CD4-positive, alpha-beta T cell treated with Interleukin-4 for 4 hours (primary cell): ENCODE measurements around the gene ANKRD13D.
"Not testable (repeated sequence)": the region's sequence is repeated elsewhere in the genome, so short reads cannot be mapped to it uniquely, and the experiment has no call there.

Experiments used
- DNase-seq: peaks from one replicate; pipeline ENCODE4 v3.0.0-alpha.2; 2020

The ANKRD13D gene

DNA sequence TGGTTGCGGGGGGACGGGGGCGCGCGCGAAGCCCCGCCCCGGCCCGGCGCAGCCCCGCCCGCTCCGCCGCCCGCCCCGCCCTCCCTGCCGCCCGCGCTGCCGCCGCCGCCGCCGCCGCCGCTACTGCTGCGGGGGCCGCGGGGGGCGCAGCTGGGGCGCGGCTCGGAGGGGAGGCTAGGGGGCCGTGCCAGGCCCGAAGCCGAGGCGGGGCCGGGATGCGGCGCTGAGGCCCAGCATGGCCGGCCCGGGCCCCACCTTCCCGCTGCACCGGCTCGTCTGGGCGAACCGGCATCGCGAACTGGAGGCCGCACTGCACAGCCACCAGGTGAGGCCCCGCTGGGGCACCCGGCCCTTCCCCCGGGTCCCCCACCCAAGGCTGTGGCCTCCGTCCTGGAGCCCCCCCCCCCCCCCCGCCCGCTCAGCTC lies at the start of gene ANKRD13D:
Gene ANKRD13D, plus strand, starts transcription at position 78 of the 425 bp plus-strand sequence. Its CDS starts 158 bp downstream, at position 236.
- DNase-seq, result no peak

DNA sequence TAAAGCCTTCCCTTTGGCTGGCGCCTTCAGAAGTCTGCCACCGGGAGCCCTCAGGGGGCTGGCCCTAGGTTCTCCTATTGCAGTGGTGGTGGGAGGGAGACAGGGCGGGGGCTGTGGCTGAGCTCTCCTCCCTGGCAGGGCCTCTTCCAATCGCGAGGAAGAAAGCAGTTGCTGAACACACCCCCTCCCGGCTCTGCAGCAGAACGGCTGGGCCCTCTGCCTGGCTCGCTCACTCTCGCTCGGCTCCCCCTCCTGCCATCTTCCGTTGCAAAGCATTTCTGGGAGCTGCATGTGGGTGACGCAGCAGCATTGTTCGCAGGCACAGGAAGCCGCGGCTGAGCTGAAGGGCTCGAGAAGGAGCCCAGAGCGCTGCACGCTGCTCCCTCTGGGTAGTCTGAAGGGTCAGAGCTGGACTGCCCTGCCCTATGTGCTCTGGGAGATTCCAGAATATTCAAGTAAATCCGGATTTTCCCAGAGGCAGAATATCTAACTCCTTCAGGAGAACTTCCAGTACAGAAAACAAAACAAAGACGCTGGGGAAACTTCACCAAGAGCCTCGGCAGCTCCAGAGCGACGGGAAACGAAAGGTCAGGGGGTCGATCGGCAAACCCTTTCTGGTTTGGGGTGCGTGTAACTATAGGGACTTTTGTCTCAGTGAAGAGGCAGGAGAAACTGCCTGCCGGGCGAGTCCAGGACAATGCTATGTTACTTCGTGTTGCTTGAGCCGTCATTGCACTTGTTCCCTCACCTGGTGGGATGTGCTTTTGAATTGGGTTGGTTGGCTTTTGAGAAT lies 49.1 kb upstream of the ANKRD13D start:
- DNase-seq, result peak; percentile 99

DNA sequence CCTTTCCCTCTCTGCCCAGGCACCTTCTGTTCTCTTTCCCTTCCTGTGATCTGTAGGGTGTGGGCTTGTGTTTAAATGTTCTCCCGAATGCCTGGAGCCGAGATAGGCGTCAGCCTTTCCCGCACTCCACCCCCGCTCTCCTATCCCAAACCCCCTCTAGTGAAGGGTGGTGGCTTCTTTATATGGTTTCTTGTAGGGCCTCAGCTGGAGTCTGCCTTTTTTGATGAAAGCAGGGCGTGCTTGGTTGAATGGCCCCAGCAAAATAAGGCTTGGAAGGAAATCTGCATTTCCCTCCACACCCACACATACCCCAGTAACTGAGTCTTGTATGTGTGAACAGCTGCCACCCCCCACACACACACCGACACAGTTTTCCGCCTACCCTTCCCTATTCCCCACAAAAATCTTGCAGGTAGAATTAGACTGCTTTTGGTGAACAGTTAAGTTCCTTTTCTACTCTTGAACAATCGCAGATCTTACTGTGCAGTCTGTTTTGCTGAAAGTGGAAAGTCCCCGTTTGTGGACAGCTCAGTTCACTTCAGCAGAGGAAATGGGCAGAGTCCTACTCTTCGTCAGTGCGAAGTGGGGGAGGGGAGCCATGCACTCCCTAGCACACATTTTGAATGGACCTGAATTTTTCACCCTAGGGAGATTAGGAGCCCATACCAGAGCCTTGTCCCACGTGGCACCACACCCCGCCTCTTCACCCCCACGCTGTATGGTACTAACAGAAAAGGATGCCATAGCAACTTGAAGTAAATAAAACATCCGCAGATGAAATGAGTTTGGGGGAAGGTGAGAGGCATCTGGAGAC lies 48.3 kb upstream of the ANKRD13D start:
- peak; percentile 96 for DNase-seq

DNA sequence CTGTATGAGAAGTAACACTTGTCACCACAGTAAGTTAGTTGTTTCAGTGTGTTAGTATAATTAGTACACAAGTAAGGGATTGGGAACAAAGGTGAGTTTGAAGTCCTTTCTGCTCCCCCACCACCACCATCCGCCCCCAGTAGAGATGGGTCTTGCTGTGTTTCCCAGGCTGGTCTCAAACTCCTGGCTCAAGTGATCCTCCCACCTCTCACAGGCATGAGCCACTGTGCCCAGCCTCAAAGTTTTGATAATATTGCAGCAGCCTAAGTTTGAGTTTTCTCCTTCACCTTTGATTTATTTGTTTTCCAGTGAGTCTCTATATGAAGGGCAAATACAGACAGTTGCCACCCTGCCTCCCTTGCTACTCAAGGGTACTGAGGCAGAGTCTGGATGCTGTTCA lies 46.6 kb upstream of the ANKRD13D start:
- DNase-seq, result no peak

- no peak for DNase-seq
Observed at GRCh38 chr11:67243051-67243450, 46.1 kb upstream of the ANKRD13D start.

GRCh38 chr11:67245046-67245445 lies 44.1 kb upstream of the ANKRD13D start:
- DNase-seq, result no peak

DNA sequence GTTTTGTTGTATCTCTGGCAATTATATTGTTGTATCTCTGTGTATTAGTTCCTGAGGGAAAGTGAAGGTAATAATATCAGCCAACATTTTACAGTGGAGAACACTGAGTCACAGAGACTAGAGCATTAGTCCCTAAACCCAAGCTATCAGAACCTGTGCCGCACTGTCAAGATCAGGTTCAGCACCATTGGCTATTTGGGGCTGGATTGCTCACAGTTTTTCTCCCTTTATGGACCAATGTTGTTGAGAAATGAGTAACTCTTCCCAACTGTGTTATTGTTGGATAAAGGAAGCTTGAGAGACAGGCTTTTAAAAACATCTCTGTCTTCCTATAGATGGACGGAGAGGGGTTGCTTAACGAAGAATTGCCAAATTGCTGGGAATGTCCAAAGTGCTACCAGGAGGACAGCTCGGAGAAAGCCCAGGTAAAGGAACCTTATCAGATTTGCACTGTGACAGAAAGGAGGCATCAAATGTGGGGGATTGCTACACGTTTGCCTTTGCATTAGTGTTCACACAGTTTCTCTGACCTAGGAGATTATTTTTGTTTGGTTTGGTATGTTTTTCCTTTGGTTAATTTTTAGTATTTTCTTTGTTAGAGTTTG lies 41.1 kb upstream of the ANKRD13D start:
- no peak for DNase-seq

DNA sequence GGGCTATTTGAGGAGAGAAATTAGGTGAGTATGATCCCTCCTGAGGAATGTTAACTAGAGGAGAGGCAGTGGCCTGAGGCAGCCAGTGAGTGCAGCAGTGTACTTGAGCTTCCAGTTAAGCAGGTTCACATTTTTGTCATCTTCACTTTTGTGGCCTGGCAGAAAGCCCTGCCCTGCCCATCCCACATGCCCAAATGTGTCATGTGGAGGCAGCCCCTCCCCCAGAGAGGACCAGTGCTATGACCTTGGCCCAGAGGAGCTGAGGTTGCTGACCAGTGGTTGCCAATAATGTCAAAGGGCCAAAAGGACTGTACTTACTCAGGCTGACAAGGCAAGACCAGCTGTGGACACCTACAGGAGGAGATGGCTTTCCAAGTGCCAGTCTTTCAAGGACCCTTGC lies 40.5 kb upstream of the ANKRD13D start:
- no peak for DNase-seq

DNA sequence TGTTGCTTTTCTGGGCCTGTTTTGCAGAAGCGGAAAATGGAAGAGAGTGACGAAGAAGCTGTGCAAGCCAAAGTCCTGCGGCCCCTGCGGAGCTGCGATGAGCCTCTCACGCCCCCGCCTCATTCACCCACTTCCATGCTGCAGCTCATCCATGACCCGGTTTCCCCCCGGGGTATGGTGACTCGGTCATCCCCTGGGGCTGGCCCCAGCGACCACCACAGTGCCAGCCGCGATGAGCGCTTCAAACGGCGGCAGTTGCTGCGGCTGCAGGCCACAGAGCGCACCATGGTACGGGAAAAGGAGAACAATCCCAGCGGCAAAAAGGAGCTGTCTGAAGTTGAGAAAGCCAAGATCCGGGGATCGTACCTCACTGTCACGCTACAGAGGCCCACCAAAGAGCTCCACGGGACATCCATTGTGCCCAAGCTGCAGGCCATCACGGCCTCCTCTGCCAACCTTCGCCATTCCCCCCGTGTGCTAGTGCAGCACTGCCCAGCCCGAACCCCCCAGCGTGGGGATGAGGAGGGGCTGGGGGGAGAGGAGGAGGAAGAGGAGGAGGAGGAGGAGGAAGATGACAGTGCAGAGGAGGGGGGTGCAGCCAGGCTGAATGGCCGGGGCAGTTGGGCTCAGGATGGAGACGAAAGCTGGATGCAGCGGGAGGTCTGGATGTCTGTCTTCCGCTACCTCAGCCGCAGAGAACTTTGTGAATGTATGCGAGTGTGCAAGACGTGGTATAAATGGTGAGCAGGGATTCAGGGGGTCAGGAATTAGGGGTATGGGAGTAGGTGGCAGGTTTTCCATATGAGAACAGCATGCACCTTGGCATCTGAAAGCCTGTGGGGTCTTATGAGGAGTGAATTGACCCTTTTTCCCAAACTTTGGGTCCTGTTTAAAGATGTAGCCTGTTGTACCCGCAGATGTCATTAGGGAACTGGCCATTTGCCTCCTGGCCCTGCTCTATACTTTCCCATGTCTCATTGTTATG lies 38.8 kb upstream of the ANKRD13D start:
- no peak for DNase-seq

GRCh38 chr11:67251841-67252240 lies 37.3 kb upstream of the ANKRD13D start:
- DNase-seq, result no peak

DNA sequence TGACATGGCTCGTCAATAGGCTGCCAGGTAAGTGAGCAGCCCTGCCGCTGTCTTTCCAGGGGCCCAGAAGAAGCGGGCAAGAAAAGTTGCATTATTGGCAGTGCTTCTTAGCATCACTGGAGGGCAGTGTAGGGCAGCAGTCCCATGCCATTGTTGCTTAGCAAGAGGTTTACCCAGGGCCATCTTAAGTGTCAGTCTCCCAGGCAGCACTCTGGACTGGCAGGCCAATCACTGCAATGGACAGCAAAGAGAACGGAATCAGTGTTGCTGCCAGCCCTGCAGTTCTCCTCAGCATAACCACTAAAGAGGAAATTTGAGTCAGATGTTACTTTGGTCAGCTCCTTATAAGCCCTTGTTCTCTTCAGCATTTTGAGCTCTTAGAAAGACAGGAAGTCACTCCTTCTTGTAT lies 36.3 kb upstream of the ANKRD13D start:
- peak; percentile 34 for DNase-seq

DNA sequence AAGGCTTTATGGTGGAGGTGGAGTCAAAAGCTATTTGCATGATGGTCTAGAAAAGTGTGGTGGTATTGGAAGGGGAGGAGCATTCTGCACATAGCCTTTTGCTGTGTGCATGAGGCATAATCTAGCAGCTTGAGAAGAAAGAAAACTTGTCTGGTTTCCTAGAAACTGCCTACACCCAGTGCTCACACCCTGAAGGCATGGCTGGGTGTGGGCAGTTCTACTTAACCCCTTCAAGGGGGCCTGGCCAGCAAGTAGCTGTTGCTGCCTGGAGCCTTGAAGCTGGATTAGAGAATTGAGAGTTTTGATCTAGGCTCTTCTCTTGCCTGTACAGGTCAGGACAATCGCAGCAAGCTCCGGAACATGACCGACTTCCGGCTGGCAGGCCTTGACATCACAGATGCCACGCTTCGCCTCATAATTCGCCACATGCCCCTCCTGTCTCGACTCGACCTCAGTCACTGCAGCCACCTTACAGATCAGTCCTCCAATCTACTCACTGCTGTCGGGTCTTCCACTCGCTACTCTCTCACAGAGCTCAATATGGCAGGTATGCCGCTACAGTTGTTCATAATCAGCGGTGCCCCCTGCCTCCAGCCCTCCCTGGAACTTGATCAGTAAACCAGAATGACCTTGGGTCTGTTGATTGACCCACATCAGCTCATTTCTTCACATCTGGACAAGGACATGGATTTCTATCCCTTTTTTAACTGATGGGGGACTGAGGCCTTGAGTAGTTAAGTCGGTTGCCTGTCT lies 35.1 kb upstream of the ANKRD13D start:
- no peak for DNase-seq

GRCh38 chr11:67254798-67255197 lies 34.3 kb upstream of the ANKRD13D start:
- no peak for DNase-seq

DNA sequence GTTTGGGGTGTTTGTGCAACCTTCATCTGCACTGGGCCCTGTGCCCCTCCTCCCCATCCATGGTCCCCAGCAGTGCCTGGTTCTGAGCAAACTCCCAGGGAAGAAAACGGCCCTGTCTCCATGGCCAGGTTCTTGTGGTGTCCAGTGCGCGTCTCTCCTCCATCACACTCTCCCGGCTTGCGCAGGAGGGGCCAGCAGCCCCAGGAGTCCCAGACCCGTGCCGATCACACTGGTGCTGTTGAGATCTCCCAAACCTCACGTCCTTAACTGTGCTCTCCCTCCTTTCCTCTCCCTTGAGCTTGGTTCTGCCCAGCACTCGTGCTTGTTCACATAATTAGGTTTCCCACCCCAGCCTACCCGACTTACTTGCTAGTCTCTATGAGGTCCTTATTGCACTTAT lies 33.8 kb upstream of the ANKRD13D start:
- no peak for DNase-seq

- DNase-seq, result no peak
Observed at GRCh38 chr11:67255864-67256263, 33.2 kb upstream of the ANKRD13D start.

DNA sequence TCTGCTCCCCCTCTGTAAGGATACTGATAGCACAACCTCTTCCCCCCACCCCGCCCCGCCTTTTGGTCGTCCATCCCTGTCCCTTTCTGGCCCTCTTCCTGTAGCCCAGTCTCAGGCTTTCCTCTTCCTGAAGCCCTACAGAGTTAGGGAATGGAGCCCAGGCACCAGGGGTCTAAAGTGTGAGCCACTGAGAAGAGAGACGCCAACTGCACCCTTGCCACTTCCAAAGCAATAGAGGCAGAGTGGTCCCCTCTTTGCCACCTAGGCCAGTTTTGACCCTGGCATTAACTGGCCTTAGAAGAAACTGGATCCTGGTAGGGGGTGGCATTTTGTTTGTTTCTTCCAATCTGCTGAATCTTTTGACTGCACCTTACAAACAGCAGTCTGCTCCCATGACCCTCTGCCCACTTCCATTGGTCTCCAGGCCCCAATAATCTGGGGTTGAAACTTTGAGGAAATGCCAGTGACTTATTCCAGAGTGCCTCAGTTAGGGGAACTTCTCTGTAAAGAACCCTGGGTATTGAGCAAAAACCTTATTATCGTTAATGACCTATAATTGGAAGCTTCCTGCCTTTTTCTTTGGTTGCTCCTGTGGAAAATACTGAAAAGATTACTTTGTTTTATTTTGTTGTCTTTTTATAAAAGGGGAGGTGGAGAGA lies 32.5 kb upstream of the ANKRD13D start:
- DNase-seq, result no peak

DNA sequence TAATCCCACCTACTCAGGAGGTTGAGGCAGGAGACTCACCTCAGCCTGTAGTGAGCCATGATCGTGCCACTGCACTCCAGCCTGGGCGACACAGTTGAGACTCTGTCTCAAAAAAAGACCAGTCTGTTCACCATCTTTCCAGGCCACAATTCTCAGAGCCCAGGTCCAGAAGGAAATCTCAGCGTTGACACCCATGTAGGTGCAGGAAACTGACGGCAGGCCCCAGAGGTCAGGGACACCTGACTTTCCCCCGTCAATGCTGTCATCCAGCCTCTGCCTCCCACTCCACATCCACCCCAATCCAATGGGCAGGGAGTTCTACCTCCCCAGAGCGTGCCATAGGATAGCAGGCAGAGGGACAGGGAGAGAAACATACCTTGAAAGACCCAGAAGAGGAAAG lies 28.7 kb upstream of the ANKRD13D start:
- DNase-seq, result no peak

- not testable (repeated sequence) for DNase-seq
Observed at GRCh38 chr11:67260885-67261639, 28.0 kb upstream of the ANKRD13D start.

- DNase-seq, result no peak
Observed at GRCh38 chr11:67261640-67261945, 27.5 kb upstream of the ANKRD13D start.

GRCh38 chr11:67261946-67262681 lies 27.0 kb upstream of the ANKRD13D start:
- DNase-seq, result no peak
